ENCODE measurements around the gene OLA1. TPM values are rescaled to one million over a fixed set of nuclear protein-coding genes. Genes with fewer than 3 reads are reported as not detected.

OLA1 gene
- total RNA-seq, 1 experiment from 2014 or later = 124 TPM

GRCh38 chr2:174158003-174158402, 90.3 kb downstream of the OLA1 start:
- intact Hi-C loops (cut with micrococcal nuclease; ENCODE audit: unreplicated experiment) = loop anchor here (1.0 kb wide), 1 partner anchor 183 kb away; no protein-coding TSS in a partner anchor
- Mint-ChIP-seq H3K36me3 (ENCODE audit: insufficient read depth, unreplicated experiment) (no peaks in the 10 kb centered on the region), H3K27ac (ENCODE audit: unreplicated experiment) (no peak overlapping the region), H3K27me3 (ENCODE audit: unreplicated experiment) (no peaks in the 10 kb centered on the region), H3K4me3 (ENCODE audit: low read depth, unreplicated experiment) (no peak overlapping the region), H3K9me3 (ENCODE audit: low read depth, unreplicated experiment) (no peaks in the 10 kb centered on the region), H3K4me1 (ENCODE audit: low read depth, unreplicated experiment) (peaks cover 8% of the 10 kb centered on the region)
- CTCF ChIA-PET = interaction anchor here (1.1 to 1.5 kb wide), 2 partner anchors 52 to 183 kb away, joined by 3 to 34 read pairs; no protein-coding TSS in a partner anchor
- DNase-seq = peak; percentile 59
- BruUV-seq (replicated peaks) = no TSS peak
- TF ChIP-seq, protein P1, sequence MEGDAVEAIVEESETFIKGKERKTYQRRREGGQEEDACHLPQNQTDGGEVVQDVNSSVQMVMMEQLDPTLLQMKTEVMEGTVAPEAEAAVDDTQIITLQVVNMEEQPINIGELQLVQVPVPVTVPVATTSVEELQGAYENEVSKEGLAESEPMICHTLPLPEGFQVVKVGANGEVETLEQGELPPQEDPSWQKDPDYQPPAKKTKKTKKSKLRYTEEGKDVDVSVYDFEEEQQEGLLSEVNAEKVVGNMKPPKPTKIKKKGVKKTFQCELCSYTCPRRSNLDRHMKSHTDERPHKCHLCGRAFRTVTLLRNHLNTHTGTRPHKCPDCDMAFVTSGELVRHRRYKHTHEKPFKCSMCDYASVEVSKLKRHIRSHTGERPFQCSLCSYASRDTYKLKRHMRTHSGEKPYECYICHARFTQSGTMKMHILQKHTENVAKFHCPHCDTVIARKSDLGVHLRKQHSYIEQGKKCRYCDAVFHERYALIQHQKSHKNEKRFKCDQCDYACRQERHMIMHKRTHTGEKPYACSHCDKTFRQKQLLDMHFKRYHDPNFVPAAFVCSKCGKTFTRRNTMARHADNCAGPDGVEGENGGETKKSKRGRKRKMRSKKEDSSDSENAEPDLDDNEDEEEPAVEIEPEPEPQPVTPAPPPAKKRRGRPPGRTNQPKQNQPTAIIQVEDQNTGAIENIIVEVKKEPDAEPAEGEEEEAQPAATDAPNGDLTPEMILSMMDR (IDR thresholded peaks at IDR 0.05; ENCODE audit: unreplicated experiment) = peak; percentile 84

DNA sequence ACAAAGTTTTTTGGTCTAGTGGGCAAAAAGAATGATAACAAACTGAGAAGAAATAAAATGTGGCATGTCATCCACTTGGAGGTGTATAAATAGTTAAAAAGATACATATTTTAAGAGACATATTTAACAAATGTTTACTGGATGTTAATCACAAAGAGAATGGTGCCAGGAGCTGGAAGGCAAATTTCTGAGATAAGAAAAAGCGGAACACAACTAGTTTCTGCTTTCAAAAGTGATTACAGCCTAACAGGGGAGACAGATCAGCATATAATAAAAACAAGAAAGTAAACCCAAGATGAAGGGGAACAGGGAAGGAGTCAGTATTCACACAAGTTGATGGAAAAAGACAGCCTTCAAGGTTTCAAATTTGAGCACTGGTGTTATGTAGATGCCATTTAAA, 91.3 kb downstream of the OLA1 start:
- Mint-ChIP-seq H3K9me3 (ENCODE audit: low read depth, unreplicated experiment) (no peaks in the 10 kb centered on the region), H3K27ac (ENCODE audit: unreplicated experiment) (no peak overlapping the region), H3K4me3 (ENCODE audit: low read depth, unreplicated experiment) (no peak overlapping the region), H3K4me1 (ENCODE audit: low read depth, unreplicated experiment) (peaks cover 8% of the 10 kb centered on the region), H3K36me3 (ENCODE audit: insufficient read depth, unreplicated experiment) (no peaks in the 10 kb centered on the region), H3K27me3 (ENCODE audit: unreplicated experiment) (no peaks in the 10 kb centered on the region)
- TF ChIP-seq, protein P1 (IDR thresholded peaks at IDR 0.05; ENCODE audit: unreplicated experiment) = no peak
- no peak for DNase-seq
- BruUV-seq (replicated peaks) = no TSS peak
- CTCF ChIA-PET = interaction anchor here (0.7 kb wide), 2 partner anchors 90 to 94 kb away, joined by 4 to 5 read pairs; no protein-coding TSS in a partner anchor
- intact Hi-C loops (cut with micrococcal nuclease; ENCODE audit: unreplicated experiment) = no loop called here

DNA sequence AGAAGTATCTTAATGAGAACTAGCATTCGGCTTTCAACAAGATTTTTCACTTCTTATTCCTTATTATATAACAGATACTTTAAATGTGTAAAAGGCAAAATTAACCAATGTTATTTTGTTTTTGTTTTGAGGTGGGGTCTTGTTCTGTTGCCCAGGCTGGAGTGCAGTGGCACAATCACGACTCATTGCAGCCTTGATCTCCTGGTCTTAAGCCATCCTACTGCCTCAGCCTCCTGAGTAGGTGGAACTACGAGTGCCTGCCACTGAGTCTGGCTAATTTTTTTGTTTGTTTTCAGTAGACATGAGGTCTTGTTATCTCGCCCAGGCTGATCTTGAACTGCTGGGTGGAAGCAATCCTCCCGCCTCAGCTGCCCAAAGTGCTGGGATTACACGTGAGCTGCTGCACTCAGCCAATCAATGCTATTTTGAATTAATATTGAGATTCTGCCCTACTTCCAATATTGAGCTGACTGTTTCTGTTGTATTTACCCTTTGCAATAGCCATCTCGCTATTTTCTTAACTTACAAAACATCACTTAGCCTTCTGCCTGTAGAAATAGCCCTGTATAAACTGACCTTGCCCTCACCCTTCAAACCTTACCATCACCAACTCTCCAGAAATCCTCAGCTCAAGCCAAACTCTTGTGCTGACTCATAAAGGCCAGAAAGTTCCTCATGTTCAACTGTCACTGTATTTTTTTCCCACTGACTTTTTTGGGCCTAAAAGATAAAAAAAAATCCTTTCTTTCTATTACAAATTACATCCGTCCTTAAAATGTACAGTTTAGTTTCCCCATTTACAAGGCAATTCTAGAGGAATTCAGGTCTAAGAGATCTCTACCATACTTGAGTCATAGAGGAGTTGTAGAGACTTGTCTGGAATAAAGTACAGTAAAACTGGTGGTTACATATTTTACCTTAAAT, 94.3 kb downstream of the OLA1 start:
- intact Hi-C loops (cut with micrococcal nuclease; ENCODE audit: unreplicated experiment) = no loop called here
- CTCF ChIA-PET = no interaction called here
- Mint-ChIP-seq H3K4me3 (ENCODE audit: low read depth, unreplicated experiment) (no peak overlapping the region), H3K36me3 (ENCODE audit: insufficient read depth, unreplicated experiment) (no peaks in the 10 kb centered on the region), H3K9me3 (ENCODE audit: low read depth, unreplicated experiment) (no peaks in the 10 kb centered on the region), H3K27ac (ENCODE audit: unreplicated experiment) (no peak overlapping the region), H3K27me3 (ENCODE audit: unreplicated experiment) (no peaks in the 10 kb centered on the region), H3K4me1 (ENCODE audit: low read depth, unreplicated experiment) (peaks cover 10% of the 10 kb centered on the region)
- TF ChIP-seq, protein P1 (IDR thresholded peaks at IDR 0.05; ENCODE audit: unreplicated experiment) = no peak
- DNase-seq = no peak
- BruUV-seq (replicated peaks) = no TSS peak

- no peaks in the 10 kb centered on the region for H3K27me3 Mint-ChIP-seq (ENCODE audit: unreplicated experiment)
- CTCF ChIA-PET = no interaction called here
- intact Hi-C loops (cut with micrococcal nuclease; ENCODE audit: unreplicated experiment) = no loop called here
- no peak overlapping the region for H3K4me3 Mint-ChIP-seq (ENCODE audit: low read depth, unreplicated experiment)
- no peak overlapping the region for H3K27ac Mint-ChIP-seq (ENCODE audit: unreplicated experiment)
- TF ChIP-seq, protein P1 (IDR thresholded peaks at IDR 0.05; ENCODE audit: unreplicated experiment) = no peak
- no peak for DNase-seq
- peaks cover 19% of the 10 kb centered on the region for H3K4me1 Mint-ChIP-seq (ENCODE audit: low read depth, unreplicated experiment)
- no peaks in the 10 kb centered on the region for H3K9me3 Mint-ChIP-seq (ENCODE audit: low read depth, unreplicated experiment)
- no peaks in the 10 kb centered on the region for H3K36me3 Mint-ChIP-seq (ENCODE audit: insufficient read depth, unreplicated experiment)
- no TSS peak for BruUV-seq (replicated peaks)
These were observed 98.8 kb downstream of the OLA1 start for GRCh38 chr2:174149530-174149929.

All from Calu3 (cell line).